GM23338 (cell line): ENCODE measurements around the gene PIGB. TPM values are rescaled to one million over a fixed set of nuclear protein-coding genes. Genes with fewer than 3 reads are reported as not detected.

Source experiments
- ATAC-seq: fragments of 200-7000 bp; cut with Tn5 transposase; 3 replicates; pipeline ENCODE4 v1.9.1; 2020
- DNase-seq: peaks from one replicate; pipeline ENCODE4 v3.0.0-alpha.2; 2015; ENCODE audit warnings: low spot score
- H2AFZ ChIP-seq: fragments of 200-600 bp; sonication (generic); 2 replicates; pipeline ENCODE4 v1.8.0; 2016; ENCODE audit warnings: antibody characterized with exemption, mild to moderate bottlenecking, moderate library complexity
- H3F3A ChIP-seq: fragments of 200-600 bp; sonication (generic); replicated peaks from 2 replicates; pipeline ENCODE4 v1.8.0; 2017; ENCODE audit warnings: antibody characterized with exemption, mixed run types, low read depth
- H3K27ac ChIP-seq: fragments of 200-600 bp; sonication (generic); 2 replicates; pipeline ENCODE4 v1.6.1; 2016; ENCODE audit warnings: low read depth
- H3K27me3 ChIP-seq: fragments of 200-600 bp; sonication (generic); 2 replicates; pipeline ENCODE4 v1.8.0; 2016; ENCODE audit warnings: mild to moderate bottlenecking, mixed run types, moderate library complexity; ENCODE audit not compliant: insufficient read depth
- H3K36me3 ChIP-seq: fragments of 200-600 bp; sonication (generic); 2 replicates; pipeline ENCODE4 v1.8.0; 2016; ENCODE audit warnings: mild to moderate bottlenecking; ENCODE audit not compliant: insufficient read depth
- H3K4me1 ChIP-seq: fragments of 200-600 bp; sonication (generic); 2 replicates; pipeline ENCODE4 v1.8.0; 2016; ENCODE audit warnings: mild to moderate bottlenecking, moderate library complexity; ENCODE audit not compliant: insufficient read depth
- H3K4me2 ChIP-seq: fragments of 200-600 bp; sonication (generic); 2 replicates; pipeline ENCODE4 v1.7.1; 2017; ENCODE audit warnings: mixed run types
- H3K4me3 ChIP-seq: fragments of 200-600 bp; sonication (generic); 2 replicates; pipeline ENCODE4 v1.6.1; 2016; ENCODE audit warnings: mixed run types
- H3K79me2 ChIP-seq: fragments of 200-600 bp; sonication (generic); replicated peaks from 2 replicates; pipeline ENCODE4 v1.8.0; 2017; ENCODE audit warnings: mild to moderate bottlenecking; ENCODE audit not compliant: insufficient read depth
- H3K9me2 ChIP-seq: fragments of 200-600 bp; sonication (generic); 2 replicates; pipeline ENCODE4 v1.8.0; 2017; ENCODE audit not compliant: insufficient read depth
- H4K20me1 ChIP-seq: fragments of 200-600 bp; sonication (generic); replicated peaks from 2 replicates; pipeline ENCODE4 v1.8.0; 2017; ENCODE audit warnings: mild to moderate bottlenecking; ENCODE audit not compliant: insufficient read depth
- H3K27ac Mint-ChIP-seq: 2 replicates; pipeline ENCODE4 v1.8.0; 2020; ENCODE audit warnings: inconsistent platforms, mild to moderate bottlenecking, moderate library complexity, mixed read lengths
- H3K27me3 Mint-ChIP-seq: 3 replicates; pipeline ENCODE4 v1.8.0; 2022; ENCODE audit warnings: low read depth, mild to moderate bottlenecking, moderate library complexity, mixed read lengths, inconsistent platforms; ENCODE audit not compliant: insufficient read depth, poor library complexity
- H3K36me3 Mint-ChIP-seq: 3 replicates; pipeline ENCODE4 v1.8.0; 2021; ENCODE audit warnings: low read depth, mild to moderate bottlenecking, inconsistent platforms, moderate library complexity, mixed read lengths
- H3K4me1 Mint-ChIP-seq: 3 replicates; pipeline ENCODE4 v1.8.0; 2020; ENCODE audit warnings: mild to moderate bottlenecking, inconsistent platforms, mixed read lengths
- H3K4me3 Mint-ChIP-seq: 3 replicates; pipeline ENCODE4 v1.8.0; 2021; ENCODE audit warnings: moderate library complexity, mild to moderate bottlenecking, inconsistent platforms, mixed read lengths
- H3K9me3 Mint-ChIP-seq: 3 replicates; pipeline ENCODE4 v1.8.0; 2020; ENCODE audit warnings: moderate library complexity, mild to moderate bottlenecking, inconsistent platforms, mixed read lengths
- CREB1 ChIP-seq: fragments of 250-450 bp; sonication (Bioruptor Pico); IDR thresholded peaks from 2 replicates; pipeline ENCODE4 v1.5.0; 2020; ENCODE audit warnings: low read depth, mild to moderate bottlenecking, moderate library complexity
- EZH2 ChIP-seq: fragments of 200-600 bp; sonication (generic); IDR thresholded peaks from one replicate; pipeline ENCODE4 v1.8.0; 2017; ENCODE audit warnings: antibody characterized with exemption, mild to moderate bottlenecking, low read depth; ENCODE audit not compliant: unreplicated experiment
- EZH2phosphoT487 ChIP-seq: fragments of 200-600 bp; sonication (generic); IDR thresholded peaks from one replicate; pipeline ENCODE4 v1.8.1; 2018; ENCODE audit warnings: antibody characterized with exemption; ENCODE audit not compliant: unreplicated experiment
- JUNB ChIP-seq: IDR thresholded peaks from one replicate; pipeline ENCODE4 v1.6.1; 2016; ENCODE audit warnings: antibody characterized with exemption; ENCODE audit not compliant: unreplicated experiment
- NANOG ChIP-seq: IDR thresholded peaks from 2 replicates; pipeline ENCODE4 v1.6.1; 2016; ENCODE audit warnings: antibody characterized with exemption, borderline replicate concordance
- POLR2AphosphoS5 ChIP-seq: IDR thresholded peaks from 2 replicates; pipeline ENCODE4 v1.6.1; 2016; ENCODE audit warnings: antibody characterized with exemption, low read depth
- STAT1 ChIP-seq: IDR thresholded peaks from one replicate; pipeline ENCODE4 v1.6.1; 2016; ENCODE audit warnings: antibody characterized with exemption; ENCODE audit not compliant: unreplicated experiment
- ZNF114 ChIP-seq: fragments of 250-450 bp; sonication (Bioruptor Pico); IDR thresholded peaks from 2 replicates; pipeline ENCODE4 v1.5.0; 2020; ENCODE audit warnings: mild to moderate bottlenecking, moderate library complexity
- ZNF331 ChIP-seq: fragments of 250-450 bp; sonication (Bioruptor Pico); IDR thresholded peaks from 2 replicates; pipeline ENCODE4 v1.5.0; 2020; ENCODE audit warnings: low read depth, mild to moderate bottlenecking, moderate library complexity
- polyA plus RNA-seq: library from polyadenylated mRNA; unstranded; fragments of >200 nt; fragmentation: Nextera tagmentation; extraction: Ambion mirVana; gene quantifications from 2 replicates; pipeline ENCODE4 v1.2.1, GENCODE V29; 2016
- total RNA-seq: library from RNA; depleted of rRNA; stranded (reverse); fragments of >200 nt; shearing (Covaris generic); gene quantifications from 2 replicates; pipeline ENCODE4 v1.2.3, GENCODE V29; 2014
- TF ChIP-seq, protein P1 (sequence below): IDR thresholded peaks from one replicate; pipeline ENCODE4 v1.6.1; 2018; ENCODE audit warnings: antibody characterized with exemption; ENCODE audit not compliant: unreplicated experiment
- TF ChIP-seq, protein P2 (sequence below): IDR thresholded peaks from 2 replicates; pipeline ENCODE4 v1.6.1; 2016; ENCODE audit warnings: antibody characterized with exemption
- TF ChIP-seq, protein P3 (sequence below): fragments of 250-450 bp; sonication (Bioruptor Pico); IDR thresholded peaks from 2 replicates; pipeline ENCODE4 v1.5.0; 2020; ENCODE audit warnings: mild to moderate bottlenecking, moderate library complexity
- TF ChIP-seq, protein P4 (sequence below), 2 experiments: fragments of 200-600 bp in 1 of 2; sonication (generic) in 1 of 2; conservative IDR thresholded peaks; 2 replicates each; pipeline versions ENCODE4 v1.5.1 to v1.6.1; 2016 to 2017; ENCODE audit warnings: antibody characterized with exemption in 2 of 2, low read depth in 2 of 2, mild to moderate bottlenecking in 2 of 2, moderate library complexity in 1 of 2

Gene PIGB
- total and polyA plus RNA-seq, 2 experiments from 2014 or later, result 6.1 to 9.0 TPM

DNA sequence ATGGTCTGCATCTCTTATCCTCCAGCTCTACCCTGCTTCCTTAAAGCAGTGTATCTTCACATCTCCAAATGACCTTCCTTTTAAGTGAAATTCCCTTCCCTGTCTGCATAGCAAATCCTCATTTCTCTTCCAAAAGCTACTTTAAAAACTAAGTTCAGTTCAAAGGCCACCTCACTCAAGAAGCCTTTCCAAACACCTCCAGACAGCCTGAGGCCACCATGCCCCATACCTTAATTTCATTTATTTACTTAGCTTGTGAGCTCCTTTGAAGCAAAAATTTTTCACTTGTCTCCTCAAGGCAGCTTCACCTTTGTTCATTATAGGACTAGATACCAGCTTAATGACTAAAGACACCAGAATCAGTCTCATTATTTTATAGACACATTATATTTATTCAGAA, 39.4 kb downstream of the PIGB start:
- Histone ChIP-seq H3K9me2 (no peaks in the 10 kb centered on the region), H3K79me2 (no peaks in the 10 kb centered on the region), H4K20me1 (no peaks in the 10 kb centered on the region), H3K4me2 (no peak overlapping the region), H3K27ac (no peak overlapping the region), H3K4me1 (peaks cover 4% of the 10 kb centered on the region; the same call in 1 of the 2 replicates), H2AFZ (no peak overlapping the region), H3F3A (no peaks in the 10 kb centered on the region), H3K27me3 (no peaks in the 10 kb centered on the region), H3K36me3 (no peaks in the 10 kb centered on the region), H3K4me3 (no peak overlapping the region)
- peaks cover 16% of the 10 kb centered on the region; the same call in 2 of the 3 replicates for H3K4me1 Mint-ChIP-seq
- H3K27me3 Mint-ChIP-seq, result no peaks in the 10 kb centered on the region
- no peak overlapping the region for H3K4me3 Mint-ChIP-seq
- TF ChIP-seq, protein P1, sequence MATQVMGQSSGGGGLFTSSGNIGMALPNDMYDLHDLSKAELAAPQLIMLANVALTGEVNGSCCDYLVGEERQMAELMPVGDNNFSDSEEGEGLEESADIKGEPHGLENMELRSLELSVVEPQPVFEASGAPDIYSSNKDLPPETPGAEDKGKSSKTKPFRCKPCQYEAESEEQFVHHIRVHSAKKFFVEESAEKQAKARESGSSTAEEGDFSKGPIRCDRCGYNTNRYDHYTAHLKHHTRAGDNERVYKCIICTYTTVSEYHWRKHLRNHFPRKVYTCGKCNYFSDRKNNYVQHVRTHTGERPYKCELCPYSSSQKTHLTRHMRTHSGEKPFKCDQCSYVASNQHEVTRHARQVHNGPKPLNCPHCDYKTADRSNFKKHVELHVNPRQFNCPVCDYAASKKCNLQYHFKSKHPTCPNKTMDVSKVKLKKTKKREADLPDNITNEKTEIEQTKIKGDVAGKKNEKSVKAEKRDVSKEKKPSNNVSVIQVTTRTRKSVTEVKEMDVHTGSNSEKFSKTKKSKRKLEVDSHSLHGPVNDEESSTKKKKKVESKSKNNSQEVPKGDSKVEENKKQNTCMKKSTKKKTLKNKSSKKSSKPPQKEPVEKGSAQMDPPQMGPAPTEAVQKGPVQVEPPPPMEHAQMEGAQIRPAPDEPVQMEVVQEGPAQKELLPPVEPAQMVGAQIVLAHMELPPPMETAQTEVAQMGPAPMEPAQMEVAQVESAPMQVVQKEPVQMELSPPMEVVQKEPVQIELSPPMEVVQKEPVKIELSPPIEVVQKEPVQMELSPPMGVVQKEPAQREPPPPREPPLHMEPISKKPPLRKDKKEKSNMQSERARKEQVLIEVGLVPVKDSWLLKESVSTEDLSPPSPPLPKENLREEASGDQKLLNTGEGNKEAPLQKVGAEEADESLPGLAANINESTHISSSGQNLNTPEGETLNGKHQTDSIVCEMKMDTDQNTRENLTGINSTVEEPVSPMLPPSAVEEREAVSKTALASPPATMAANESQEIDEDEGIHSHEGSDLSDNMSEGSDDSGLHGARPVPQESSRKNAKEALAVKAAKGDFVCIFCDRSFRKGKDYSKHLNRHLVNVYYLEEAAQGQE, result no peak
- TF ChIP-seq ZNF114 (no peak), EZH2phosphoT487 (no peak), ZNF331 (CRISPR knock-in tag) (no peak), POLR2AphosphoS5 (no peak), JUNB (no peak), STAT1 (no peak), EZH2 (no peak), CREB1 (CRISPR knock-in tag) (no peak), NANOG (no peak)
- TF ChIP-seq, protein P2, sequence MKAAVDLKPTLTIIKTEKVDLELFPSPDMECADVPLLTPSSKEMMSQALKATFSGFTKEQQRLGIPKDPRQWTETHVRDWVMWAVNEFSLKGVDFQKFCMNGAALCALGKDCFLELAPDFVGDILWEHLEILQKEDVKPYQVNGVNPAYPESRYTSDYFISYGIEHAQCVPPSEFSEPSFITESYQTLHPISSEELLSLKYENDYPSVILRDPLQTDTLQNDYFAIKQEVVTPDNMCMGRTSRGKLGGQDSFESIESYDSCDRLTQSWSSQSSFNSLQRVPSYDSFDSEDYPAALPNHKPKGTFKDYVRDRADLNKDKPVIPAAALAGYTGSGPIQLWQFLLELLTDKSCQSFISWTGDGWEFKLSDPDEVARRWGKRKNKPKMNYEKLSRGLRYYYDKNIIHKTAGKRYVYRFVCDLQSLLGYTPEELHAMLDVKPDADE, result no peak
- TF ChIP-seq, protein P3, sequence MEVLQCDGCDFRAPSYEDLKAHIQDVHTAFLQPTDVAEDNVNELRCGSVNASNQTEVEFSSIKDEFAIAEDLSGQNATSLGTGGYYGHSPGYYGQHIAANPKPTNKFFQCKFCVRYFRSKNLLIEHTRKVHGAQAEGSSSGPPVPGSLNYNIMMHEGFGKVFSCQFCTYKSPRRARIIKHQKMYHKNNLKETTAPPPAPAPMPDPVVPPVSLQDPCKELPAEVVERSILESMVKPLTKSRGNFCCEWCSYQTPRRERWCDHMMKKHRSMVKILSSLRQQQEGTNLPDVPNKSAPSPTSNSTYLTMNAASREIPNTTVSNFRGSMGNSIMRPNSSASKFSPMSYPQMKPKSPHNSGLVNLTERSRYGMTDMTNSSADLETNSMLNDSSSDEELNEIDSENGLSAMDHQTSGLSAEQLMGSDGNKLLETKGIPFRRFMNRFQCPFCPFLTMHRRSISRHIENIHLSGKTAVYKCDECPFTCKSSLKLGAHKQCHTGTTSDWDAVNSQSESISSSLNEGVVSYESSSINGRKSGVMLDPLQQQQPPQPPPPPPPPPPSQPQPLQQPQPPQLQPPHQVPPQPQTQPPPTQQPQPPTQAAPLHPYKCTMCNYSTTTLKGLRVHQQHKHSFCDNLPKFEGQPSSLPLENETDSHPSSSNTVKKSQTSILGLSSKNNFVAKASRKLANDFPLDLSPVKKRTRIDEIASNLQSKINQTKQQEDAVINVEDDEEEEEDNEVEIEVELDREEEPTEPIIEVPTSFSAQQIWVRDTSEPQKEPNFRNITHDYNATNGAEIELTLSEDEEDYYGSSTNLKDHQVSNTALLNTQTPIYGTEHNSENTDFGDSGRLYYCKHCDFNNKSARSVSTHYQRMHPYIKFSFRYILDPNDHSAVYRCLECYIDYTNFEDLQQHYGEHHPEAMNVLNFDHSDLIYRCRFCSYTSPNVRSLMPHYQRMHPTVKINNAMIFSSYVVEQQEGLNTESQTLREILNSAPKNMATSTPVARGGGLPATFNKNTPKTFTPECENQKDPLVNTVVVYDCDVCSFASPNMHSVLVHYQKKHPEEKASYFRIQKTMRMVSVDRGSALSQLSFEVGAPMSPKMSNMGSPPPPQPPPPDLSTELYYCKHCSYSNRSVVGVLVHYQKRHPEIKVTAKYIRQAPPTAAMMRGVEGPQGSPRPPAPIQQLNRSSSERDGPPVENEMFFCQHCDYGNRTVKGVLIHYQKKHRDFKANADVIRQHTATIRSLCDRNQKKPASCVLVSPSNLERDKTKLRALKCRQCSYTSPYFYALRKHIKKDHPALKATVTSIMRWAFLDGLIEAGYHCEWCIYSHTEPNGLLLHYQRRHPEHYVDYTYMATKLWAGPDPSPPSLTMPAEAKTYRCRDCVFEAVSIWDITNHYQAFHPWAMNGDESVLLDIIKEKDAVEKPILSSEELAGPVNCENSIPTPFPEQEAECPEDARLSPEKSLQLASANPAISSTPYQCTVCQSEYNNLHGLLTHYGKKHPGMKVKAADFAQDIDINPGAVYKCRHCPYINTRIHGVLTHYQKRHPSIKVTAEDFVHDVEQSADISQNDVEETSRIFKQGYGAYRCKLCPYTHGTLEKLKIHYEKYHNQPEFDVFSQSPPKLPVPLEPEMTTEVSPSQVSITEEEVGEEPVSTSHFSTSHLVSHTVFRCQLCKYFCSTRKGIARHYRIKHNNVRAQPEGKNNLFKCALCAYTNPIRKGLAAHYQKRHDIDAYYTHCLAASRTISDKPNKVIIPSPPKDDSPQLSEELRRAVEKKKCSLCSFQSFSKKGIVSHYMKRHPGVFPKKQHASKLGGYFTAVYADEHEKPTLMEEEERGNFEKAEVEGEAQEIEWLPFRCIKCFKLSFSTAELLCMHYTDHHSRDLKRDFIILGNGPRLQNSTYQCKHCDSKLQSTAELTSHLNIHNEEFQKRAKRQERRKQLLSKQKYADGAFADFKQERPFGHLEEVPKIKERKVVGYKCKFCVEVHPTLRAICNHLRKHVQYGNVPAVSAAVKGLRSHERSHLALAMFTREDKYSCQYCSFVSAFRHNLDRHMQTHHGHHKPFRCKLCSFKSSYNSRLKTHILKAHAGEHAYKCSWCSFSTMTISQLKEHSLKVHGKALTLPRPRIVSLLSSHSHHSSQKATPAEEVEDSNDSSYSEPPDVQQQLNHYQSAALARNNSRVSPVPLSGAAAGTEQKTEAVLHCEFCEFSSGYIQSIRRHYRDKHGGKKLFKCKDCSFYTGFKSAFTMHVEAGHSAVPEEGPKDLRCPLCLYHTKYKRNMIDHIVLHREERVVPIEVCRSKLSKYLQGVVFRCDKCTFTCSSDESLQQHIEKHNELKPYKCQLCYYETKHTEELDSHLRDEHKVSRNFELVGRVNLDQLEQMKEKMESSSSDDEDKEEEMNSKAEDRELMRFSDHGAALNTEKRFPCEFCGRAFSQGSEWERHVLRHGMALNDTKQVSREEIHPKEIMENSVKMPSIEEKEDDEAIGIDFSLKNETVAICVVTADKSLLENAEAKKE, result no peak
- TF ChIP-seq, protein P4, sequence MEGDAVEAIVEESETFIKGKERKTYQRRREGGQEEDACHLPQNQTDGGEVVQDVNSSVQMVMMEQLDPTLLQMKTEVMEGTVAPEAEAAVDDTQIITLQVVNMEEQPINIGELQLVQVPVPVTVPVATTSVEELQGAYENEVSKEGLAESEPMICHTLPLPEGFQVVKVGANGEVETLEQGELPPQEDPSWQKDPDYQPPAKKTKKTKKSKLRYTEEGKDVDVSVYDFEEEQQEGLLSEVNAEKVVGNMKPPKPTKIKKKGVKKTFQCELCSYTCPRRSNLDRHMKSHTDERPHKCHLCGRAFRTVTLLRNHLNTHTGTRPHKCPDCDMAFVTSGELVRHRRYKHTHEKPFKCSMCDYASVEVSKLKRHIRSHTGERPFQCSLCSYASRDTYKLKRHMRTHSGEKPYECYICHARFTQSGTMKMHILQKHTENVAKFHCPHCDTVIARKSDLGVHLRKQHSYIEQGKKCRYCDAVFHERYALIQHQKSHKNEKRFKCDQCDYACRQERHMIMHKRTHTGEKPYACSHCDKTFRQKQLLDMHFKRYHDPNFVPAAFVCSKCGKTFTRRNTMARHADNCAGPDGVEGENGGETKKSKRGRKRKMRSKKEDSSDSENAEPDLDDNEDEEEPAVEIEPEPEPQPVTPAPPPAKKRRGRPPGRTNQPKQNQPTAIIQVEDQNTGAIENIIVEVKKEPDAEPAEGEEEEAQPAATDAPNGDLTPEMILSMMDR (conservative IDR thresholded peaks at IDR 0.05; ENCODE audit: low read depth in 2 of 2), result no peak
- DNase-seq, result no peak
- H3K36me3 Mint-ChIP-seq, result no peaks in the 10 kb centered on the region
- H3K9me3 Mint-ChIP-seq, result no peaks in the 10 kb centered on the region; the same call in 2 of the 3 replicates
- ATAC-seq, result no peak
- no peak overlapping the region for H3K27ac Mint-ChIP-seq
